GM23338 (cell line): Measurements from ENCODE around the gene SORBS1. TPM values are rescaled to one million over a fixed set of nuclear protein-coding genes. Genes with fewer than 3 reads are reported as not detected.

Source experiments
- ATAC-seq: fragments of 200-7000 bp; cut with Tn5 transposase; 3 replicates; pipeline ENCODE4 v1.9.1; 2020
- DNase-seq: peaks from one replicate; pipeline ENCODE4 v3.0.0-alpha.2; 2015; ENCODE audit warnings: low spot score
- H2AFZ ChIP-seq: fragments of 200-600 bp; sonication (generic); 2 replicates; pipeline ENCODE4 v1.8.0; 2016; ENCODE audit warnings: antibody characterized with exemption, mild to moderate bottlenecking, moderate library complexity
- H3F3A ChIP-seq: fragments of 200-600 bp; sonication (generic); replicated peaks from 2 replicates; pipeline ENCODE4 v1.8.0; 2017; ENCODE audit warnings: antibody characterized with exemption, mixed run types, low read depth
- H3K27ac ChIP-seq: fragments of 200-600 bp; sonication (generic); 2 replicates; pipeline ENCODE4 v1.6.1; 2016; ENCODE audit warnings: low read depth
- H3K27me3 ChIP-seq: fragments of 200-600 bp; sonication (generic); 2 replicates; pipeline ENCODE4 v1.8.0; 2016; ENCODE audit warnings: mild to moderate bottlenecking, mixed run types, moderate library complexity; ENCODE audit not compliant: insufficient read depth
- H3K36me3 ChIP-seq: fragments of 200-600 bp; sonication (generic); 2 replicates; pipeline ENCODE4 v1.8.0; 2016; ENCODE audit warnings: mild to moderate bottlenecking; ENCODE audit not compliant: insufficient read depth
- H3K4me1 ChIP-seq: fragments of 200-600 bp; sonication (generic); 2 replicates; pipeline ENCODE4 v1.8.0; 2016; ENCODE audit warnings: mild to moderate bottlenecking, moderate library complexity; ENCODE audit not compliant: insufficient read depth
- H3K4me2 ChIP-seq: fragments of 200-600 bp; sonication (generic); 2 replicates; pipeline ENCODE4 v1.7.1; 2017; ENCODE audit warnings: mixed run types
- H3K4me3 ChIP-seq: fragments of 200-600 bp; sonication (generic); 2 replicates; pipeline ENCODE4 v1.6.1; 2016; ENCODE audit warnings: mixed run types
- H3K79me2 ChIP-seq: fragments of 200-600 bp; sonication (generic); replicated peaks from 2 replicates; pipeline ENCODE4 v1.8.0; 2017; ENCODE audit warnings: mild to moderate bottlenecking; ENCODE audit not compliant: insufficient read depth
- H3K9me2 ChIP-seq: fragments of 200-600 bp; sonication (generic); 2 replicates; pipeline ENCODE4 v1.8.0; 2017; ENCODE audit not compliant: insufficient read depth
- H4K20me1 ChIP-seq: fragments of 200-600 bp; sonication (generic); replicated peaks from 2 replicates; pipeline ENCODE4 v1.8.0; 2017; ENCODE audit warnings: mild to moderate bottlenecking; ENCODE audit not compliant: insufficient read depth
- H3K27ac Mint-ChIP-seq: 2 replicates; pipeline ENCODE4 v1.8.0; 2020; ENCODE audit warnings: inconsistent platforms, mild to moderate bottlenecking, moderate library complexity, mixed read lengths
- H3K27me3 Mint-ChIP-seq: 3 replicates; pipeline ENCODE4 v1.8.0; 2022; ENCODE audit warnings: low read depth, mild to moderate bottlenecking, moderate library complexity, mixed read lengths, inconsistent platforms; ENCODE audit not compliant: insufficient read depth, poor library complexity
- H3K36me3 Mint-ChIP-seq: 3 replicates; pipeline ENCODE4 v1.8.0; 2021; ENCODE audit warnings: low read depth, mild to moderate bottlenecking, inconsistent platforms, moderate library complexity, mixed read lengths
- H3K4me1 Mint-ChIP-seq: 3 replicates; pipeline ENCODE4 v1.8.0; 2020; ENCODE audit warnings: mild to moderate bottlenecking, inconsistent platforms, mixed read lengths
- H3K4me3 Mint-ChIP-seq: 3 replicates; pipeline ENCODE4 v1.8.0; 2021; ENCODE audit warnings: moderate library complexity, mild to moderate bottlenecking, inconsistent platforms, mixed read lengths
- H3K9me3 Mint-ChIP-seq: 3 replicates; pipeline ENCODE4 v1.8.0; 2020; ENCODE audit warnings: moderate library complexity, mild to moderate bottlenecking, inconsistent platforms, mixed read lengths
- CTCF ChIP-seq, 2 experiments: fragments of 200-600 bp in 1 of 2; sonication (generic) in 1 of 2; conservative IDR thresholded peaks; 2 replicates each; pipeline versions ENCODE4 v1.5.1 to v1.6.1; 2016 to 2017; ENCODE audit warnings: antibody characterized with exemption in 2 of 2, low read depth in 2 of 2, mild to moderate bottlenecking in 2 of 2, moderate library complexity in 1 of 2
- JUNB ChIP-seq: IDR thresholded peaks from one replicate; pipeline ENCODE4 v1.6.1; 2016; ENCODE audit warnings: antibody characterized with exemption; ENCODE audit not compliant: unreplicated experiment
- NANOG ChIP-seq: IDR thresholded peaks from 2 replicates; pipeline ENCODE4 v1.6.1; 2016; ENCODE audit warnings: antibody characterized with exemption, borderline replicate concordance
- POLR2AphosphoS5 ChIP-seq: IDR thresholded peaks from 2 replicates; pipeline ENCODE4 v1.6.1; 2016; ENCODE audit warnings: antibody characterized with exemption, low read depth
- REST ChIP-seq: IDR thresholded peaks from one replicate; pipeline ENCODE4 v1.6.1; 2018; ENCODE audit warnings: antibody characterized with exemption; ENCODE audit not compliant: unreplicated experiment
- ZNF114 ChIP-seq: fragments of 250-450 bp; sonication (Bioruptor Pico); IDR thresholded peaks from 2 replicates; pipeline ENCODE4 v1.5.0; 2020; ENCODE audit warnings: mild to moderate bottlenecking, moderate library complexity
- ZNF462 ChIP-seq: fragments of 250-450 bp; sonication (Bioruptor Pico); IDR thresholded peaks from 2 replicates; pipeline ENCODE4 v1.5.0; 2020; ENCODE audit warnings: mild to moderate bottlenecking, moderate library complexity
- polyA plus RNA-seq: library from polyadenylated mRNA; unstranded; fragments of >200 nt; fragmentation: Nextera tagmentation; extraction: Ambion mirVana; gene quantifications from 2 replicates; pipeline ENCODE4 v1.2.1, GENCODE V29; 2016
- total RNA-seq: library from RNA; depleted of rRNA; stranded (reverse); fragments of >200 nt; shearing (Covaris generic); gene quantifications from 2 replicates; pipeline ENCODE4 v1.2.3, GENCODE V29; 2014

The SORBS1 gene
- total and polyA plus RNA-seq, 2 experiments from 2014 or later: 47.7 to 51.5 TPM

- no peaks in the 10 kb centered on the region for H3K36me3 ChIP-seq
- H3K27ac ChIP-seq: peak overlapping the region; percentile 81; the same call in 1 of the 2 replicates
- ATAC-seq (peak; percentile 58), DNase-seq (peak; percentile 46)
- Mint-ChIP-seq H3K4me3 (no peak overlapping the region), H3K9me3 (0 out of 3 replicates have a peak, but pooled peaks cover 4% of the 10 kb centered on the region), H3K27me3 (peaks cover 3% of the 10 kb centered on the region), H3K36me3 (0 out of 3 replicates have a peak, but pooled peaks cover 6% of the 10 kb centered on the region), H3K27ac (no peak overlapping the region), H3K4me1 (peaks cover 40% of the 10 kb centered on the region)
- peak overlapping the region; percentile 43 for H3K4me2 ChIP-seq
- H3F3A ChIP-seq: 0 out of 2 replicates have a peak, but pooled peaks cover 4% of the 10 kb centered on the region
- no peaks in the 10 kb centered on the region for H3K9me2 ChIP-seq
- no peak overlapping the region for H3K4me3 ChIP-seq
- no peak for TF ChIP-seq REST
- TF ChIP-seq ZNF462 (CRISPR knock-in tag): no peak
- TF ChIP-seq ZNF114 (CRISPR knock-in tag): no peak
- no peak for TF ChIP-seq POLR2AphosphoS5
- no peak for TF ChIP-seq NANOG
- TF ChIP-seq JUNB: no peak
- TF ChIP-seq CTCF (conservative IDR thresholded peaks at IDR 0.05; ENCODE audit: low read depth in 2 of 2): no peak
- peaks cover 30% of the 10 kb centered on the region for H3K4me1 ChIP-seq
- H4K20me1 ChIP-seq: peaks cover 38% of the 10 kb centered on the region
- H2AFZ ChIP-seq: no peak overlapping the region
- peaks cover 100% of the 10 kb centered on the region for H3K79me2 ChIP-seq
- H3K27me3 ChIP-seq: no peaks in the 10 kb centered on the region
Observed at GRCh38 chr10:95278061-95278988, 282.8 kb downstream of the SORBS1 start.
